HUES6 (cell line): ENCODE data around the gene DOK6.
"Not testable (repeated sequence)": the region's sequence is repeated elsewhere in the genome, so short reads cannot be mapped to it uniquely, and the experiment has no call there.

Source experiments
- H3K27ac ChIP-seq: 2 replicates; pipeline ENCODE4 v1.7.0; 2013; ENCODE audit warnings: low read depth, mild to moderate bottlenecking, low read length, inconsistent platforms
- H3K27me3 ChIP-seq: 2 replicates; pipeline ENCODE4 v1.6.1; 2013; ENCODE audit warnings: low read length; ENCODE audit not compliant: control insufficient read depth, insufficient read depth
- H3K36me3 ChIP-seq: 2 replicates; pipeline ENCODE4 v1.6.1; 2013; ENCODE audit warnings: low read length; ENCODE audit not compliant: control insufficient read depth, insufficient read depth
- H3K4me1 ChIP-seq: 2 replicates; pipeline ENCODE4 v1.6.1; 2013; ENCODE audit warnings: low read length; ENCODE audit not compliant: control insufficient read depth, insufficient read depth
- H3K4me3 ChIP-seq: 2 replicates; pipeline ENCODE4 v1.5.1; 2013; ENCODE audit warnings: low read depth, low read length
- H3K9ac ChIP-seq: one replicate; pipeline ENCODE4 v1.6.1; 2013; ENCODE audit warnings: mild to moderate bottlenecking, low read length
- H3K9me3 ChIP-seq: 2 replicates; pipeline ENCODE4 v1.6.1; 2013; ENCODE audit warnings: low read depth, low read length; ENCODE audit not compliant: control insufficient read depth, insufficient read depth

The DOK6 gene

DNA sequence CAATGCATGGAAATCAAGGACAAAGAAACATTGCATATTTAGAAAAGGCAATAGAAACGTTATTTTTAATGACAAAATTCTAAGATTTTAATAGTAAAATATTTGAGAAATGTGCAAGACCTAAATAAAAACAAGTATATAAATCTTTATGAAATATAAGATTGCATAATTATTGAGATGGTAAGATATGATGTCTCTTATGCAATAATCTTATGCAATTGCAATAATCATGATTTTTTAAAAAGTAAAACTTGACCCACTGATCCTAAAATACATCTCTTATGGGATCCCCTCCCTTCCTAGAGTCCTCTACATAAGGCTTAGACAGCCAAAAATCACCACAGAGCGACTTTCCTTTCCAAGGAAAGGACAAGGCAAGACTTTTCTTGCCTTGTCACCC lies 249.0 kb downstream of the DOK6 start:
- Histone ChIP-seq H3K9ac (no peak overlapping the region), H3K36me3 (no peaks in the 10 kb centered on the region)

GRCh38 chr18:69651243-69651642 lies 250.6 kb downstream of the DOK6 start:
- no peaks in the 10 kb centered on the region for H3K9me3 ChIP-seq
- no peak overlapping the region for H3K9ac ChIP-seq
- H3K36me3 ChIP-seq, result no peaks in the 10 kb centered on the region
- H3K4me3 ChIP-seq, result no peak overlapping the region
- no peaks in the 10 kb centered on the region for H3K27me3 ChIP-seq
- H3K4me1 ChIP-seq, result no peaks in the 10 kb centered on the region
- no peak overlapping the region for H3K27ac ChIP-seq

More for the DNA sequence above, 249.0 kb downstream of the DOK6 start:
- no peaks in the 10 kb centered on the region for H3K9me3 ChIP-seq
- no peak overlapping the region for H3K27ac ChIP-seq
- no peaks in the 10 kb centered on the region for H3K4me1 ChIP-seq
- H3K4me3 ChIP-seq, result no peak overlapping the region
- H3K27me3 ChIP-seq, result no peaks in the 10 kb centered on the region

DNA sequence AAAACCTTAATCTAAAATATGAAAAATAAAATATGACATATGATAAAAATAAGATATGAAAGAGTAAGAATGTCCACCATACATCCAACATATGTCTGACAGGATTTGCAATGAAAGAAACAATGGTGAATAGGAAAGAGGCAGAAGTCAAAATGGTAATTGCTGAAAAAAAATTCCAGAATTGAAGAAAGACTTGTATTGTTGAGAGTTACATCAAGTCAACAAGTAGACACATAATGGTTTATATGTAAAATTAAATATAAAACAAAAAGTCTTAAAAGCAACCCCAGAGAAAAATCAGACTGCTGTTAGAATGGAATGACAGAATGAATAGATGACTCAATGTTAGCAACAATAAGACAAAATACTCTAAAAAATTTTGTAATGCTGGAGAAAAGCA lies 255.1 kb downstream of the DOK6 start:
- Histone ChIP-seq H3K4me3 (no peak overlapping the region), H3K27me3 (no peaks in the 10 kb centered on the region), H3K36me3 (no peaks in the 10 kb centered on the region), H3K9ac (no peak overlapping the region), H3K4me1 (no peaks in the 10 kb centered on the region), H3K27ac (no peak overlapping the region), H3K9me3 (no peaks in the 10 kb centered on the region)

DNA sequence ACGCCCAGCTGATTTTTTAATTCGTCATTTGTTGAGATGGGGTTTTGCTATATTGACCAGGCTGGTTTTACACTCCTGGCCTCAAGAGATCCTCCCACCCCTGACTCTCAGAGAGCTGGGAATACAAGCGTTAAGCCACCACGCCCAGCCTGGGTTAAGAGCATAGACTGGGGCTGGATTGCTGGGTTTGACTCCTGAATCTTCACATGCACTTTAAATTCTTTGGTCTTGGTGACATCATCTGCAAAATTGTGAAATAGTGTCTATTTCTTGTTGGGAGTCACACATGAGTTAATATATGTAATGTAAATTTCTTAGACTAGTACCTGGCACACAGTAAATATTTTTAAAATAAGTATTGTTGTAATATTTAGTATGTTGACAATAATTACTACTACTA lies 257.4 kb downstream of the DOK6 start:
- Histone ChIP-seq H3K4me3 (no peak overlapping the region), H3K9ac (no peak overlapping the region), H3K27ac (no peak overlapping the region), H3K27me3 (no peaks in the 10 kb centered on the region), H3K9me3 (no peaks in the 10 kb centered on the region), H3K36me3 (no peaks in the 10 kb centered on the region), H3K4me1 (no peaks in the 10 kb centered on the region)

GRCh38 chr18:69658685-69659084 lies 258.0 kb downstream of the DOK6 start:
- no peaks in the 10 kb centered on the region for H3K27me3 ChIP-seq
- H3K27ac ChIP-seq, result no peak overlapping the region

GRCh38 chr18:69659142-69659651 lies 258.5 kb downstream of the DOK6 start:
- no peak overlapping the region for H3K27ac ChIP-seq
- H3K9me3 ChIP-seq, result no peaks in the 10 kb centered on the region
- no peak overlapping the region for H3K9ac ChIP-seq
- H3K36me3 ChIP-seq, result no peaks in the 10 kb centered on the region
- H3K27me3 ChIP-seq, result no peaks in the 10 kb centered on the region
- H3K4me1 ChIP-seq, result 0 out of 2 replicates have a peak, but pooled peaks cover 5% of the 10 kb centered on the region
- H3K4me3 ChIP-seq, result no peak overlapping the region

More at GRCh38 chr18:69658685-69659084, 258.0 kb downstream of the DOK6 start:
- Histone ChIP-seq H3K9me3 (no peaks in the 10 kb centered on the region), H3K36me3 (no peaks in the 10 kb centered on the region), H3K4me1 (0 out of 2 replicates have a peak, but pooled peaks cover 4% of the 10 kb centered on the region), H3K4me3 (no peak overlapping the region), H3K9ac (no peak overlapping the region)

GRCh38 chr18:69662090-69662489 lies 261.4 kb downstream of the DOK6 start:
- H3K9me3 ChIP-seq, H3K27ac ChIP-seq, H3K9ac ChIP-seq, H3K36me3 ChIP-seq, H3K4me3 ChIP-seq, H3K4me1 ChIP-seq, H3K27me3 ChIP-seq: not testable (repeated sequence)

- Histone ChIP-seq H3K4me3 (no peak overlapping the region), H3K27me3 (no peaks in the 10 kb centered on the region), H3K36me3 (no peaks in the 10 kb centered on the region), H3K9ac (no peak overlapping the region), H3K4me1 (peaks cover 5% of the 10 kb centered on the region; the same call in 1 of the 2 replicates), H3K27ac (no peak overlapping the region), H3K9me3 (no peaks in the 10 kb centered on the region)
These were observed 263.7 kb downstream of the DOK6 start for GRCh38 chr18:69664399-69664798.

DNA sequence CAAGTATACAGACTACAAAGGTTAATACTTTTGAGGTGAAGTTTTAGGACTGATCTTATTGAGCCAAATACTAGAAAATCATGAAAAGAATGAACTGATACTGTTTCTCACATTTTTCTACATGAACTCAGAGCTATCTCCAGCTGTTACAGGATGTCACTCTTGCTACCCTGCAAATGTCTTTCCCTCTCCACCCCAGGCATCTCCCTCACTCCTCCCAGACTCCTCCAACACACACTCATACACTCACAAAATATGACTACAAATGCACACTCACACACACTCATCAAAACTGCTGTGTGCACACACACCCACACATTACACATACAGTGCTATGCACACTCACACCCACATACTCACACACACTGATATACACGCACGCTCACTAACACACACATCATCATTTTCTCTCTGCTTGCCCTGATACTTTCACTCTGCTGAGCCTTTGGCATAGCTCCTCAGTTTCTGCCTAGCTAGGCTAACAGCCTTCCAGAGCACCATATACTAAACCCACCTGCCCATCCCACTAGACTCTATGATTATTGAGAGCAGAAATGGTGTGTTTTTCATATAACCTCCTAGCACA lies 273.7 kb downstream of the DOK6 start:
- no peak overlapping the region for H3K27ac ChIP-seq
- no peak overlapping the region for H3K9ac ChIP-seq
- no peaks in the 10 kb centered on the region for H3K9me3 ChIP-seq
- H3K4me1 ChIP-seq, result no peaks in the 10 kb centered on the region
- H3K36me3 ChIP-seq, result no peaks in the 10 kb centered on the region
- no peaks in the 10 kb centered on the region for H3K27me3 ChIP-seq
- H3K4me3 ChIP-seq, result no peak overlapping the region

DNA sequence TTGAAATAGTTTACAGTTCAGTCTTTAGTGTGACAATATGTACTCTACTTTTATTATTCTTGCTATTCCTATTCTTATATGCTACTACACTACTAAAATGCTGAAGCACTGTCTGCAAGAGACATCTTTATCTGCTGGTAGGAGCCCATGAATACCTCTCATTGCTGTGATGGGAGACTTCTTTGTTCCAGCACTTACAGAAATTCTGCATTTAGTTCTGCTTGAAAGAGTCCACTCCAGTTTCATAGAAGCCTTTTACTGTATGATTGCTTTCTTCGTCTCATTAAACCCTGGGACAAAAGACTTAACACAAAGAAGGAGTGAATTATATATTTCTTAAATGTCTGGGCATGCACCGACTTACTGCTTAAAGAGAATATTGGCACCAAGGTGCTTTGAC lies 274.3 kb downstream of the DOK6 start:
- Histone ChIP-seq H3K4me1 (no peaks in the 10 kb centered on the region), H3K36me3 (no peaks in the 10 kb centered on the region), H3K9ac (no peak overlapping the region), H3K27ac (no peak overlapping the region), H3K4me3 (no peak overlapping the region), H3K9me3 (no peaks in the 10 kb centered on the region), H3K27me3 (no peaks in the 10 kb centered on the region)

DNA sequence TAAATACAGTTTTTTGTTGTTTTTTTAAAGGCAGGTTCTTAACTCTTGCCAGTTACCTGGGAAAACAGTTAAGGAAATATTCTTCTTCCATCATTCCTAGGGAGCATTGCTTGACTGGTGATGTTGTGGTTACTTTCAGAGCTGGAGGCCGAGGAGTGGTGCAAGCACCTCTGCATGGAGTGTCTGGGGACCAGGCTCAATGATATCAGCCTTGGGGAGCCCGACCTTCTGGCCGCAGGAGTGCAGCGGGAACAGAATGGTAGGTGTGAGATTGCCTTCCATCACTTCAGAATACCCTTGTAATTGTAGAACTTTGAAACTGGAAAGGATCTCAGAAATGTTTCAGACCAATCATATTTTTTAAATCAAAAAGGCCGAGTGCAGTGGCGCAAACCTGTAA lies 276.9 kb downstream of the DOK6 start:
- Histone ChIP-seq H3K4me3 (no peak overlapping the region), H3K27ac (no peak overlapping the region)

More for the DNA sequence above, 276.9 kb downstream of the DOK6 start:
- Histone ChIP-seq H3K9me3 (no peaks in the 10 kb centered on the region), H3K9ac (no peak overlapping the region), H3K27me3 (no peaks in the 10 kb centered on the region), H3K36me3 (no peaks in the 10 kb centered on the region), H3K4me1 (peaks cover 5% of the 10 kb centered on the region; the same call in 1 of the 2 replicates)
